ENCODE data around the gene EEF1A2.
A peak's percentile ranks its signal among the peaks of the same experiment; 100 is the strongest.

The EEF1A2 gene

DNA sequence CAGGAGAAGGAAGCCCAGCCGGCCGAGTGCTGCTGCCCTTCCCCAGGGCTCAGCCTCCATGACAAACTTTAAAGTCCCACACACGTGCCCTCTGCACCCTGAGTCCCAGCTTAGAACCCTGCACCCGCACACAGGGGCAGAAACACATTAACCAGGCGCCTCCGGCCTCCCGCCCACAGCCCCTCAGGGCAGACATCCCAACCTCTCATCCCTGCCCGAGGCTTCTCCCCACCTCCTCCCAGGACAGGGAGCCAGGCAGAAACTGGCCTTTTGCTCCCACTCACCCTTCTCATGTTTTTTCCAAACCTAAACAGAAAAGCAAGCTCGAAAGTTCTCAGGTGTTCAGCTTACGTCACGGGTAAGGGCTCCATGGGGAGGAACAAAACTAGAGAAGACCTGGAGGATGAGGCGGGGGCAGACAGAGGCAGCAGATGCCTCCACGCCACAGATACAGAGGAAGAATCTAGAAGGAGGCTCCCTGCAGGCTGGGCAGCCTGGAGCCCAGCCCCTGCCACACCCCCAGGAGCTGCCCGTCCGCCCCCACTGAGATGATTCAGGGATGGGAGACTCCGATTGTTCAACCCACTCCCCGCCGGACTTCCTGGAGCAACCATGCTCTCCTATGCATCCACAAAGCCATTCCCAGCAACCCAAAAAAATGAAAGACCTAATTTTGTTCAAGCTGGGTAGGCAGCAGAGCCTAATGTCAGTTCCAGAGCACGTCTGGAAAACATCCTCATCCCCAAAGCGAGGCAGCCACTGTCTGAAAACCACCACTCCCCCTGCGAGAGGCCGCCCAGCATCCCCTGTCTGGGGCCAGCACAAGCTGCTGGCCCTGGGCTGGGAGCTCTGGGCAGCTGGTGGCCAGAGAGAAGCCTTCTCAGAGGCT is 35.2 kb downstream of the EEF1A2 start:
- no peak overlapping the region for H3K4me3 ChIP-seq (ENCODE audit: control insufficient read depth, low read depth, low read length)
- TF ChIP-seq, protein P1, sequence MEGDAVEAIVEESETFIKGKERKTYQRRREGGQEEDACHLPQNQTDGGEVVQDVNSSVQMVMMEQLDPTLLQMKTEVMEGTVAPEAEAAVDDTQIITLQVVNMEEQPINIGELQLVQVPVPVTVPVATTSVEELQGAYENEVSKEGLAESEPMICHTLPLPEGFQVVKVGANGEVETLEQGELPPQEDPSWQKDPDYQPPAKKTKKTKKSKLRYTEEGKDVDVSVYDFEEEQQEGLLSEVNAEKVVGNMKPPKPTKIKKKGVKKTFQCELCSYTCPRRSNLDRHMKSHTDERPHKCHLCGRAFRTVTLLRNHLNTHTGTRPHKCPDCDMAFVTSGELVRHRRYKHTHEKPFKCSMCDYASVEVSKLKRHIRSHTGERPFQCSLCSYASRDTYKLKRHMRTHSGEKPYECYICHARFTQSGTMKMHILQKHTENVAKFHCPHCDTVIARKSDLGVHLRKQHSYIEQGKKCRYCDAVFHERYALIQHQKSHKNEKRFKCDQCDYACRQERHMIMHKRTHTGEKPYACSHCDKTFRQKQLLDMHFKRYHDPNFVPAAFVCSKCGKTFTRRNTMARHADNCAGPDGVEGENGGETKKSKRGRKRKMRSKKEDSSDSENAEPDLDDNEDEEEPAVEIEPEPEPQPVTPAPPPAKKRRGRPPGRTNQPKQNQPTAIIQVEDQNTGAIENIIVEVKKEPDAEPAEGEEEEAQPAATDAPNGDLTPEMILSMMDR (conservative IDR thresholded peaks at IDR 0.05; ENCODE audit: control insufficient read depth, insufficient read depth, low read depth, low read length) = no peak
- DNase-seq (ENCODE audit: low read depth) = no peak

DNA sequence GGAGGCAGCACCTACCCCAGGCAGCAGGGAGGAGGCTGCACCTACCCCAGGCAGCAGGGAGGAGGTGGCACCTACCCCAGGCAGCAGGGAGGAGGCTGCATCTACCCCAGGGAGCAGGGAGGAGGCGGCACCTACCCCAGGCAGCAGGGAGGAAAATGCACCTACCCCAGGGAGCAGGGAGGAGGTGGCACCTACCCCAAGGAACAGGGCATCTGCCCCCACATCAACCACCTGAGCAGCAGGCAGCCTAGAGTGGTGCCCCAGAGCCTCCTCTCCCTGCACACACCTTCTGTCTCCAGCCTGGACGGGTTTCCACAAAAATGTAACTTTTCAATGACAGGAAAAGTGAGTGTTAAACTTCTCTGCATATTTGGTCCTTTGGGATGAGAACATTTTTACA is 36.6 kb downstream of the EEF1A2 start:
- no peak for DNase-seq (ENCODE audit: low read depth)
- TF ChIP-seq, protein P1 (conservative IDR thresholded peaks at IDR 0.05; ENCODE audit: control insufficient read depth, insufficient read depth, low read depth, low read length) = no peak
- H3K4me3 ChIP-seq (ENCODE audit: control insufficient read depth, low read depth, low read length) = no peak overlapping the region

DNA sequence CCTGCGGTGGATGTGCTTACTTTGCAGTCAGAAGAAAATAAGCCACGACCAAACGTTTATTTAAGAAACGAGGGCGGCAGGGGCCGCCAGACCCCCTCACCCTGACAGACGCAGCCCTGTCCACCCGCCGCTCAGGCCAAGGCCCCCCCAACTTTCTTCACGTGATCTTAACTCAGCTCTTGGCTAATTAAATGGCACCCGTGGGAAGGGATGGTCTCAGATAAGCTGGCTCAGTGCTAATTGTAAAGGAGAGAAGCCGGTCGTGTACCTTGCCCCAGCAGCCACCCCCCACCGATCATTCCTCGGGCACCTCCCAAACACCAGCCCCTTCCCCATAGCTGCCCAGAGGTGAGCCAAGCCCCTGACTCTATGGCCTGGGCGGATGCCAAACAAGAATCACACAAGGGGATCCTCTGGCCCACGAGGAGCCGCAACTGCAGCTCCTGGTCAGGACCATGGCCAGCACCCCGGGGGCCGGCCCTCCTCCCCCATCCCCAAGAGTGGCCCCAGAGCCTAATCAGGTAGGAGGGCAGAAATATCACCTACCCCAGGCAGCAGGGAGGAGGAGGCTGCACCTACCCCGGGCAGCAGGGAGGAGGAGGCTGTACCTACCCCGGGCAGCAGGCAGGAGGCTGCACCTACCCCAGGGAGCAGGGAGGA is 37.6 kb downstream of the EEF1A2 start:
- no peak for DNase-seq (ENCODE audit: low read depth)
- H3K4me3 ChIP-seq (ENCODE audit: control insufficient read depth, low read depth, low read length) = no peak overlapping the region
- TF ChIP-seq, protein P1 (conservative IDR thresholded peaks at IDR 0.05; ENCODE audit: control insufficient read depth, insufficient read depth, low read depth, low read length) = no peak

DNA sequence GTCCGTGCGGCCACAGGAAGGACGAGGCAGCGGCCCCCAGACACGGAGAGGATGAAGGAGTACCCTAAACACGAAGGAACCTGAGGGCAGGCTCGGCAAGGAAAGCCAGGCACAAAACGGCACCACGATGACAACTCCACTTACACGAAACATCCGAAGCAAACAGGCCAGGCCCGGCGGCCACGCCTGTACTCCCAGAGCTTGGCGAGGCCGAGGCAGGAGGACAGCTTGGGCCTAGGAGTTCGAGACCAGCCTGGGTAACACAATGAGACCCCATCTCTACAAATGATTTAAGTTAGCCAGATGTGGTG is 39.9 kb downstream of the EEF1A2 start:
- TF ChIP-seq, protein P1 (conservative IDR thresholded peaks at IDR 0.05; ENCODE audit: control insufficient read depth, insufficient read depth, low read depth, low read length) = no peak

DNA sequence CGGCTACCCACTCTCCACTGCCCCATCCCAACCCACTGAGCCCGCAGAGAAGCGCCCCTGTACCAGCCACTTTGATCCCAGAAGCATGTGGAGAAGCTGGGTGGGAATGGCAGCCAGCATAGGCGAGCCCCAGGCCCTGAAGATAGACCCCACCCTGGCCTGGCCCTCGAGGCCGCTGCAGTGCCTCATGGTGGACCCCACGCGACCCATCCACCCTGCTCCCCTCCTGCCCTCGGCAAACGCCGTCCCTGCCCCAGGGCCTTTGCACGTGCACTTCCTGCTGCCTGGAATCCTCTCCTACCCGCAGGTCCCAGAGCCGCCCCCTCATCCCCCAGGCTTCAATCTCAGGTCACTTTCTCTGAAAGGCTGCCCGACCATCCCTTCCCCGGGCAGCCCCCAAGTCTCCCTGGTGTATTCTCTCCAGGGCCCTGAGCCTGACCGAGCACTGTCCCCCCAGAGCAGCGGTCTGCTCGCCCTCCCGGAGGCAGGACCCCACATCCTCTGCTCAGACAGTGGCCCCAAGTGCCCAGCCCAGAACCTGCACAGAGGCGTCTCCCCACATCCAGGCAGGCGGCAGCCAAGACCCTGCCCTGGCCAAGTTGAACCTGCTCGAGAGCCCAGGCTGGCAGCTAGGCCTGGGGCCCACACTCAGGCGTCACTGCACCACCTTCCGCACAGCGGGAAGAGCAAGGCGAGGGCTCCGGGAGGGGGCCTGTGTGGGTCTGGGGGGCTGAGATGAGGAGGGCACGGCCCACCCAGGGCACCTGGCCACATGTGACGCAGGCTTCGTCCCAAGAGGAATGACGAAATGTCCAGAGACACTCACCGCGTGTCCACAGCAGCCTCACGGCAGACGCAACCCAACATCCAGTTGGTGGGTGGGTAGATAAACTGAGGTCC is 40.5 kb downstream of the EEF1A2 start:
- DNase-seq (ENCODE audit: low read depth) = no peak
- no peak overlapping the region for H3K4me3 ChIP-seq (ENCODE audit: control insufficient read depth, low read depth, low read length)
- TF ChIP-seq, protein P1 (conservative IDR thresholded peaks at IDR 0.05; ENCODE audit: control insufficient read depth, insufficient read depth, low read depth, low read length) = no peak

More for the DNA sequence above, 39.9 kb downstream of the EEF1A2 start:
- no peak for DNase-seq (ENCODE audit: low read depth)
- H3K4me3 ChIP-seq (ENCODE audit: control insufficient read depth, low read depth, low read length) = no peak overlapping the region

DNA sequence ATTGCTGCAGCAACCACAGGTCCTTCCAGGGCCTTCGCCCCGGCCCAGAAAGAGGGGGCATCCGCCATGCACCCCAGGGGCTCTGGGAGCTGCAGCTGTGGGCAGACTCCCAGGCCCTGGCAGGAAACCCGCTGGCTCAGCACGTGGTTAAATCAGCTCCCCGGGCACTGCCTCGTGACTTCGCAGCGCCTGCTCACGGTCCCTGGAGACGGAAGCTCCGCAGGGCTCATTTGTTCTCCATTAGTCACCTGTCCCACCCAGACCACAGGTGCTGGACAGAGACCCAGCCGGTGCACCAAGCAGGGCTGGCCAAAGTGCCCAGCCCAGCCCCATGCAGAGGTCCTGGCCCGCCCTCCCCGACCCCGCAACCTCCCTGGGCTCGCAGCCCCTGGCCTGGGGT is 41.1 kb downstream of the EEF1A2 start:
- TF ChIP-seq, protein P1 (conservative IDR thresholded peaks at IDR 0.05; ENCODE audit: control insufficient read depth, insufficient read depth, low read depth, low read length) = no peak
- no peak overlapping the region for H3K4me3 ChIP-seq (ENCODE audit: control insufficient read depth, low read depth, low read length)
- peak; percentile 22 for DNase-seq (ENCODE audit: low read depth)

All from fibroblast of mammary gland (primary cell).